Liver (tissue), 9 donors: Measurements from ENCODE around the gene IFITM5. TPM values are rescaled to one million over a fixed set of nuclear protein-coding genes. Genes with fewer than 3 reads are reported as not detected.

Source experiments
- DNase-seq: peaks from one replicate; pipeline ENCODE4 v3.0.0-alpha.2; 2017; ENCODE audit warnings: low spot score
- H3K27ac ChIP-seq, 2 donors: one replicate each; pipeline ENCODE4 v1.7.0; 2013; ENCODE audit warnings: inconsistent platforms in 2 of 2, low read length in 2 of 2, control low read depth in 1 of 2, low read depth in 1 of 2, mild to moderate bottlenecking in 1 of 2
- H3K27me3 ChIP-seq, 4 donors: one replicate each; pipeline versions ENCODE4 v1.6.1 to v1.7.0; 2013; ENCODE audit warnings: low read length in 3 of 4, inconsistent platforms in 1 of 4, mild to moderate bottlenecking in 1 of 4, moderate library complexity in 1 of 4; ENCODE audit not compliant: control insufficient read depth in 4 of 4, insufficient read depth in 4 of 4
- H3K36me3 ChIP-seq, 4 donors: one replicate each; pipeline versions ENCODE4 v1.6.1 to v1.7.0; 2013; ENCODE audit warnings: low read length in 3 of 4, mild to moderate bottlenecking in 3 of 4, low read depth in 1 of 4, moderate library complexity in 1 of 4; ENCODE audit not compliant: control insufficient read depth in 4 of 4, insufficient read depth in 3 of 4
- H3K4me1 ChIP-seq, 4 donors: one replicate each; pipeline versions ENCODE4 v1.6.1 to v1.7.0; 2013; ENCODE audit warnings: low read length in 3 of 4, mild to moderate bottlenecking in 3 of 4, moderate library complexity in 1 of 4; ENCODE audit not compliant: control insufficient read depth in 4 of 4, insufficient read depth in 4 of 4
- H3K4me3 ChIP-seq, 3 donors: one replicate each; pipeline versions ENCODE4 v1.6.1 to v1.7.0; 2013; ENCODE audit warnings: low read length in 3 of 3, control low read depth in 1 of 3, low read depth in 1 of 3, mild to moderate bottlenecking in 1 of 3
- H3K9ac ChIP-seq, 2 donors: one replicate each; pipeline ENCODE4 v1.7.0; 2013; ENCODE audit warnings: low read length in 2 of 2, mild to moderate bottlenecking in 2 of 2, moderate library complexity in 2 of 2, control low read depth in 1 of 2, low read depth in 1 of 2
- H3K9me3 ChIP-seq, 4 donors: one replicate each; pipeline versions ENCODE4 v1.6.1 to v1.7.0; 2013; ENCODE audit warnings: low read length in 3 of 4; ENCODE audit not compliant: control insufficient read depth in 4 of 4
- FOXA1 ChIP-seq: IDR thresholded peaks from 2 replicates; pipeline ENCODE4 v1.6.1; 2016; ENCODE audit warnings: antibody characterized with exemption
- FOXA2 ChIP-seq: IDR thresholded peaks from 2 replicates; pipeline ENCODE4 v1.6.1; 2016; ENCODE audit warnings: antibody characterized with exemption
- GABPA ChIP-seq, 2 donors: IDR thresholded peaks in 1 of 2; conservative IDR thresholded peaks in 1 of 2; 2 replicates each; pipeline ENCODE4 v1.6.1; 2016; ENCODE audit warnings: antibody characterized with exemption in 2 of 2, mild to moderate bottlenecking in 1 of 2, moderate library complexity in 1 of 2
- HNF4A ChIP-seq, 2 donors: conservative IDR thresholded peaks; 2 replicates each; pipeline ENCODE4 v1.6.1; 2016; ENCODE audit warnings: antibody characterized with exemption in 2 of 2, mild to moderate bottlenecking in 2 of 2
- HNF4G ChIP-seq: IDR thresholded peaks from 2 replicates; pipeline ENCODE4 v1.6.1; 2016; ENCODE audit warnings: antibody characterized with exemption
- JUND ChIP-seq, 2 donors: IDR thresholded peaks; 2 replicates each; pipeline ENCODE4 v1.6.1; 2016; ENCODE audit warnings: antibody characterized with exemption in 2 of 2
- NR2F2 ChIP-seq: IDR thresholded peaks from 2 replicates; pipeline ENCODE4 v1.6.1; 2016; ENCODE audit warnings: antibody characterized with exemption
- RAD21 ChIP-seq, 2 donors: IDR thresholded peaks; 2 replicates each; pipeline ENCODE4 v1.6.1; 2016; ENCODE audit warnings: antibody characterized with exemption in 2 of 2, mild to moderate bottlenecking in 2 of 2
- RXRA ChIP-seq, 2 donors: IDR thresholded peaks; 2 replicates each; pipeline ENCODE4 v1.6.1; 2017 to 2018; ENCODE audit warnings: antibody characterized with exemption in 2 of 2, mild to moderate bottlenecking in 1 of 2
- YY1 ChIP-seq: IDR thresholded peaks from 2 replicates; pipeline ENCODE4 v1.6.1; 2016; ENCODE audit warnings: antibody characterized with exemption, mild to moderate bottlenecking
- WGBS: extraction: QIAGEN DNeasy Blood & Tissue Kit; methylation state at CpG from one replicate; pipeline ENCODE4 v1.1.7; 2013; 5-methylcytosine and 5-hydroxymethylcytosine counted together
- polyA plus RNA-seq, 2 donors: library from polyadenylated mRNA; stranded (reverse) in 1 of 2; unstranded in 1 of 2; fragments of 200-250 nt in 1 of 2; fragments of >200 nt in 1 of 2; fragmentation: Nextera tagmentation in 1 of 2; extraction: Ambion mirVana in 1 of 2; gene quantifications; one replicate each; pipeline versions ENCODE4 v1.2.1 to v1.2.3, GENCODE V29; 2013 to 2015
- total RNA-seq, 2 donors: library from RNA; depleted of rRNA; stranded (reverse); fragments of >200 nt; gene quantifications; one replicate each; pipeline ENCODE4 v1.2.3, GENCODE V29; 2014
- TF ChIP-seq, protein P1 (sequence below): IDR thresholded peaks from 2 replicates; pipeline ENCODE4 v1.6.1; 2016; ENCODE audit warnings: antibody characterized with exemption, mild to moderate bottlenecking
- TF ChIP-seq, protein P2 (sequence below): IDR thresholded peaks from 2 replicates; pipeline ENCODE4 v1.6.1; 2016; ENCODE audit warnings: antibody characterized with exemption
- TF ChIP-seq, protein P3 (sequence below): IDR thresholded peaks from 2 replicates; pipeline ENCODE4 v1.6.1; 2016; ENCODE audit warnings: antibody characterized with exemption
- TF ChIP-seq, protein P4 (sequence below): fragments of 150-350 bp; IDR thresholded peaks from 2 replicates; pipeline ENCODE4 v1.5.1; 2017; ENCODE audit warnings: improper control_type of control experiment, low read depth, low read length; ENCODE audit not compliant: missing input control
- donor health status: healthy.
- donor health status: healthy.
- donor health status: healthy.
- donor health status: healthy.
- donor health status: healthy.

The IFITM5 gene
- total and polyA plus RNA-seq, 4 donors: not detected

DNA sequence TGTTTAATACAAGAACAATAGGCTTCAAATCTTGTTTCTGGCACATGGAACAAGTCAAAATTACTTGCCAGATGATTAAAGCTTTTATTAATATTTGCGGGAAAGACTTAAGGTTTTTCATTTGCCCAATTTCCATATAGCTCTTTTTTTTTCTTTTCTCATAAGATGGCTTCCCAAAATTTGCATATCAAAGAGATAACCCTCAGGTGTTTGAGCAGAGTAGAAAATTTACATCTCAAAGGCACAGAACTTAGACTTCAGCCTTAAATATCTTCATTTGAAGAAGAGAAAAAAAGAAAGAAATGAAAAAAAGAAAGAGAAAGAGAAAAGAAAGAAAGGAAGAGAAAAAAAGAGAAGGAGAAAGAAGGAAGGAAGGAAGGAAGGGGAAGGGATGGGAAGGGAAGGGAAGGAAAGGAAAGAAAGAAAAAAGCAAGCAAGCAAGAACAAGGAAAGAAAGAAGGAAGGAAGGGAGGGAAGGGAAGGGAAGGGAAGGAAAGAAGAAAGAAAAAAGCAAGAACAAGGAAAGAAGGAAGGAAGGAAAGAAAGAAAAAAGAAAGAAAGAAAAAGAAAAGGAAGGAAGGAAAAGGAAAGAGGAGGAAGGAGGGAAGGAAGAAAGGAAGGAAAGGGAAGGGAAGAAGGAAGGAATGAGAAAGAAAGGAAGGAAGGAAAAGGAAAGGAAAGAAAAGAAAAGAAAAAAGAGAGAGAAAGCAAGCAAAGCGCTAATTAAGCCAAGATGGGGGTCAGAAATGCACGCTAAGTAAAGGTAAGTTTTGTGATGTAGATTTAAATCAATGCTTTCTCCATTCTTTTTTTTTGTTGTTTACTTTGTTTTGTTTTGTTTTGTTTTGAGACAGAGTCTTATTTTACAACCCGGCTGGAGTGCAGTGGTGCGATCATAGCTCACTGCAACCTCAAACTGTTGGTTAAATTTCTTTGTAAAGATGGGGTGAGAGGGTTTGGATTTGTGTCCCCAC, 41.5 kb upstream of the IFITM5 start:
- Histone ChIP-seq H3K4me3 (no peak overlapping the region), H3K9ac (no peak overlapping the region), H3K27ac (no peak overlapping the region), H3K9me3 (no peaks in the 10 kb centered on the region), H3K4me1 (peaks cover 0 to 3% (median 1%) of the 10 kb centered on the region in 4 donors), H3K36me3 (no peaks in the 10 kb centered on the region), H3K27me3 (no peaks in the 10 kb centered on the region)
- 88% methylated on average over 5 of the region's 5 CpGs for WGBS
- TF ChIP-seq, protein P1, sequence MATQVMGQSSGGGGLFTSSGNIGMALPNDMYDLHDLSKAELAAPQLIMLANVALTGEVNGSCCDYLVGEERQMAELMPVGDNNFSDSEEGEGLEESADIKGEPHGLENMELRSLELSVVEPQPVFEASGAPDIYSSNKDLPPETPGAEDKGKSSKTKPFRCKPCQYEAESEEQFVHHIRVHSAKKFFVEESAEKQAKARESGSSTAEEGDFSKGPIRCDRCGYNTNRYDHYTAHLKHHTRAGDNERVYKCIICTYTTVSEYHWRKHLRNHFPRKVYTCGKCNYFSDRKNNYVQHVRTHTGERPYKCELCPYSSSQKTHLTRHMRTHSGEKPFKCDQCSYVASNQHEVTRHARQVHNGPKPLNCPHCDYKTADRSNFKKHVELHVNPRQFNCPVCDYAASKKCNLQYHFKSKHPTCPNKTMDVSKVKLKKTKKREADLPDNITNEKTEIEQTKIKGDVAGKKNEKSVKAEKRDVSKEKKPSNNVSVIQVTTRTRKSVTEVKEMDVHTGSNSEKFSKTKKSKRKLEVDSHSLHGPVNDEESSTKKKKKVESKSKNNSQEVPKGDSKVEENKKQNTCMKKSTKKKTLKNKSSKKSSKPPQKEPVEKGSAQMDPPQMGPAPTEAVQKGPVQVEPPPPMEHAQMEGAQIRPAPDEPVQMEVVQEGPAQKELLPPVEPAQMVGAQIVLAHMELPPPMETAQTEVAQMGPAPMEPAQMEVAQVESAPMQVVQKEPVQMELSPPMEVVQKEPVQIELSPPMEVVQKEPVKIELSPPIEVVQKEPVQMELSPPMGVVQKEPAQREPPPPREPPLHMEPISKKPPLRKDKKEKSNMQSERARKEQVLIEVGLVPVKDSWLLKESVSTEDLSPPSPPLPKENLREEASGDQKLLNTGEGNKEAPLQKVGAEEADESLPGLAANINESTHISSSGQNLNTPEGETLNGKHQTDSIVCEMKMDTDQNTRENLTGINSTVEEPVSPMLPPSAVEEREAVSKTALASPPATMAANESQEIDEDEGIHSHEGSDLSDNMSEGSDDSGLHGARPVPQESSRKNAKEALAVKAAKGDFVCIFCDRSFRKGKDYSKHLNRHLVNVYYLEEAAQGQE: no peak
- TF ChIP-seq, protein P2, sequence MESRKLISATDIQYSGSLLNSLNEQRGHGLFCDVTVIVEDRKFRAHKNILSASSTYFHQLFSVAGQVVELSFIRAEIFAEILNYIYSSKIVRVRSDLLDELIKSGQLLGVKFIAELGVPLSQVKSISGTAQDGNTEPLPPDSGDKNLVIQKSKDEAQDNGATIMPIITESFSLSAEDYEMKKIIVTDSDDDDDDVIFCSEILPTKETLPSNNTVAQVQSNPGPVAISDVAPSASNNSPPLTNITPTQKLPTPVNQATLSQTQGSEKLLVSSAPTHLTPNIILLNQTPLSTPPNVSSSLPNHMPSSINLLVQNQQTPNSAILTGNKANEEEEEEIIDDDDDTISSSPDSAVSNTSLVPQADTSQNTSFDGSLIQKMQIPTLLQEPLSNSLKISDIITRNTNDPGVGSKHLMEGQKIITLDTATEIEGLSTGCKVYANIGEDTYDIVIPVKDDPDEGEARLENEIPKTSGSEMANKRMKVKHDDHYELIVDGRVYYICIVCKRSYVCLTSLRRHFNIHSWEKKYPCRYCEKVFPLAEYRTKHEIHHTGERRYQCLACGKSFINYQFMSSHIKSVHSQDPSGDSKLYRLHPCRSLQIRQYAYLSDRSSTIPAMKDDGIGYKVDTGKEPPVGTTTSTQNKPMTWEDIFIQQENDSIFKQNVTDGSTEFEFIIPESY: no peak
- TF ChIP-seq RAD21 (IDR thresholded peaks at IDR 0.05): no peak
- no peak for TF ChIP-seq RXRA (IDR thresholded peaks at IDR 0.05)
- no peak for TF ChIP-seq HNF4G
- no peak for TF ChIP-seq GABPA (IDR thresholded peaks at IDR 0.05 in 1 of 2, conservative IDR thresholded peaks at IDR 0.05 in 1 of 2)
- no peak for TF ChIP-seq NR2F2
- no peak for TF ChIP-seq YY1
- TF ChIP-seq FOXA1: no peak
- TF ChIP-seq, protein P3, sequence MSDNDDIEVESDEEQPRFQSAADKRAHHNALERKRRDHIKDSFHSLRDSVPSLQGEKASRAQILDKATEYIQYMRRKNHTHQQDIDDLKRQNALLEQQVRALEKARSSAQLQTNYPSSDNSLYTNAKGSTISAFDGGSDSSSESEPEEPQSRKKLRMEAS: no peak
- no peak for TF ChIP-seq HNF4A (conservative IDR thresholded peaks at IDR 0.05)
- TF ChIP-seq, protein P4, sequence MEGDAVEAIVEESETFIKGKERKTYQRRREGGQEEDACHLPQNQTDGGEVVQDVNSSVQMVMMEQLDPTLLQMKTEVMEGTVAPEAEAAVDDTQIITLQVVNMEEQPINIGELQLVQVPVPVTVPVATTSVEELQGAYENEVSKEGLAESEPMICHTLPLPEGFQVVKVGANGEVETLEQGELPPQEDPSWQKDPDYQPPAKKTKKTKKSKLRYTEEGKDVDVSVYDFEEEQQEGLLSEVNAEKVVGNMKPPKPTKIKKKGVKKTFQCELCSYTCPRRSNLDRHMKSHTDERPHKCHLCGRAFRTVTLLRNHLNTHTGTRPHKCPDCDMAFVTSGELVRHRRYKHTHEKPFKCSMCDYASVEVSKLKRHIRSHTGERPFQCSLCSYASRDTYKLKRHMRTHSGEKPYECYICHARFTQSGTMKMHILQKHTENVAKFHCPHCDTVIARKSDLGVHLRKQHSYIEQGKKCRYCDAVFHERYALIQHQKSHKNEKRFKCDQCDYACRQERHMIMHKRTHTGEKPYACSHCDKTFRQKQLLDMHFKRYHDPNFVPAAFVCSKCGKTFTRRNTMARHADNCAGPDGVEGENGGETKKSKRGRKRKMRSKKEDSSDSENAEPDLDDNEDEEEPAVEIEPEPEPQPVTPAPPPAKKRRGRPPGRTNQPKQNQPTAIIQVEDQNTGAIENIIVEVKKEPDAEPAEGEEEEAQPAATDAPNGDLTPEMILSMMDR: no peak
- TF ChIP-seq JUND (IDR thresholded peaks at IDR 0.05): no peak
- TF ChIP-seq FOXA2: no peak
- DNase-seq: no peak

DNA sequence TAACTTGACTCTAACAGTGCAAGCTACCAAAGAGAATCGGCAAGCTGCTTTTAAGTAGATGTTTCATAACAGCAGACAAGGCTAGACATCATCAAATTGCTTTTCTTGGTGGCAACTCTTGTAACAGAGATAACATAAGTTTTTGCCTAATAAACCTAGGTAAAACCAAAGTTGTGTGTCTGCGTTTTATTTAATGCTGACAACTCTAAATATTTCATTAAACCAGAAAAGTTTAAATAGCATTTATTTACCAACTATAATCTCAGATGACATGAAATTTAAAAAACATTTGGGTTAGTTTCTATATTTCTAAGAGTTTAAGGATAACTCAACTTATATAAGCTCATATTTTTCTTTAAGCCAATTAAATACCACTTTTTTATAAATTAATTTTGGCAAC, 40.6 kb upstream of the IFITM5 start:
- no peaks in the 10 kb centered on the region for H3K36me3 ChIP-seq
- no peak overlapping the region for H3K9ac ChIP-seq
- no peaks in the 10 kb centered on the region for H3K27me3 ChIP-seq
- H3K4me1 ChIP-seq: peaks cover 0 to 3% (median 1%) of the 10 kb centered on the region in 4 donors
- H3K27ac ChIP-seq: no peak overlapping the region
- no peak for DNase-seq
- 98% methylated on average over 2 of the region's 2 CpGs for WGBS
- no peak overlapping the region for H3K4me3 ChIP-seq
- no peaks in the 10 kb centered on the region for H3K9me3 ChIP-seq
- TF ChIP-seq JUND (IDR thresholded peaks at IDR 0.05) (no peak), RAD21 (IDR thresholded peaks at IDR 0.05) (no peak), FOXA1 (no peak)
- TF ChIP-seq, protein P2: no peak
- TF ChIP-seq, protein P1: no peak
